GM12878 (cell line): ENCODE data around the gene AMOTL1. TPM values are rescaled to one million over a fixed set of nuclear protein-coding genes. Genes with fewer than 3 reads are reported as not detected.

ENCODE experiments used
- ATAC-seq: fragments of 200-7000 bp; cut with Tn5 transposase; 3 replicates; pipeline ENCODE4 v1.9.1; 2020; ENCODE audit warnings: mild to moderate bottlenecking, moderate library complexity
- BruUV-seq: library from RNA; stranded (reverse); fragments of 400-500 nt; replicated peaks from 2 replicates; lab custom pipeline; 2021; lab: Mats Ljungman, UMichigan
- CTCF ChIA-PET: fragments of 300-600 bp; sonication (Branson Sonifier 250); formaldehyde crosslinking; extraction: SDS; loops from one replicate; lab custom pipeline; 2021; ENCODE audit warnings: inconsistent platforms; lab: Yijun Ruan, JAX
- POLR2A ChIA-PET: fragments of 350-600 bp; formaldehyde crosslinking; extraction: SDS; loops from one replicate; lab custom pipeline; 2021; ENCODE audit warnings: inconsistent platforms; lab: Charles Lee
- RAD21 ChIA-PET: fragments of 300-600 bp; sonication (Branson Sonifier 250); formaldehyde crosslinking; loops from one replicate; lab custom pipeline; 2023; ENCODE audit warnings: antibody characterized with exemption; ENCODE audit not compliant: unreplicated experiment; lab: Charles Lee
- SMC1A ChIA-PET: fragments of 300-600 bp; sonication (Branson Sonifier 250); formaldehyde crosslinking; loops from one replicate; lab custom pipeline; 2023; ENCODE audit not compliant: unreplicated experiment, uncharacterized antibody; lab: Charles Lee
- DNase-seq: peaks from one replicate; pipeline ENCODE4 v3.0.0-alpha.2; 2011; ENCODE audit warnings: low read depth, low spot score
- FAIRE-seq: peaks from 3 replicates; lab custom pipeline; 2011; peaks lifted over from hg19 to GRCh38; lab: Jason Lieb, UNC
- H2AFZ ChIP-seq: 2 replicates; pipeline ENCODE4 v1.6.0; 2011; ENCODE audit warnings: low read depth, low read length, control low read depth; ENCODE audit not compliant: control insufficient read depth
- H3K27ac ChIP-seq: 2 replicates; pipeline ENCODE4 v1.5.1; 2011; ENCODE audit warnings: control low read depth; ENCODE audit not compliant: control insufficient read depth, insufficient read depth
- H3K27me3 ChIP-seq, 2 experiments: replicated peaks in 1 of 2; 2 replicates each; pipeline versions ENCODE4 v1.6.0 to v1.6.1; 2011; ENCODE audit warnings: low read length in 1 of 2; ENCODE audit not compliant: control insufficient read depth in 2 of 2, insufficient read depth in 2 of 2
- H3K36me3 ChIP-seq, 2 experiments: 2 replicates each; pipeline ENCODE4 v1.5.1; 2011; ENCODE audit warnings: low read length in 1 of 2; ENCODE audit not compliant: control insufficient read depth in 2 of 2, insufficient read depth in 2 of 2
- H3K4me1 ChIP-seq: 2 replicates; pipeline ENCODE4 v1.6.1; 2011; ENCODE audit warnings: mild to moderate bottlenecking, low read length, moderate library complexity, mixed read lengths; ENCODE audit not compliant: control insufficient read depth, insufficient read depth
- H3K4me2 ChIP-seq: 2 replicates; pipeline ENCODE4 v1.6.0; 2011; ENCODE audit warnings: control low read depth; ENCODE audit not compliant: control insufficient read depth, insufficient read depth
- H3K4me3 ChIP-seq: fragments of 200-600 bp; sonication (generic); 2 replicates; pipeline ENCODE4 v1.5.1; 2016
- H3K79me2 ChIP-seq: 2 replicates; pipeline ENCODE4 v1.6.0; 2011; ENCODE audit warnings: low read length; ENCODE audit not compliant: control insufficient read depth, insufficient read depth
- H3K9ac ChIP-seq: 2 replicates; pipeline ENCODE4 v1.8.0; 2011; ENCODE audit warnings: low read length, control low read depth, mixed read lengths; ENCODE audit not compliant: control insufficient read depth, insufficient read depth
- H3K9me3 ChIP-seq: replicated peaks from 3 replicates; pipeline ENCODE4 v1.5.1; 2011; ENCODE audit warnings: mild to moderate bottlenecking, low read length; ENCODE audit not compliant: control insufficient read depth, insufficient read depth
- H4K20me1 ChIP-seq: 2 replicates; pipeline ENCODE4 v1.6.0; 2011; ENCODE audit not compliant: control insufficient read depth, insufficient read depth
- BRCA1 ChIP-seq: IDR thresholded peaks from 2 replicates; pipeline ENCODE4 v1.6.1; 2011; ENCODE audit warnings: low read depth, low read length, improper control_type of control experiment
- FOS ChIP-seq: IDR thresholded peaks from 3 replicates; pipeline ENCODE4 v1.6.1; 2011; ENCODE audit warnings: borderline replicate concordance; ENCODE audit not compliant: insufficient read length; ENCODE audit errors: extremely low read depth
- KDM1A ChIP-seq: fragments of 200-600 bp; sonication (generic); IDR thresholded peaks from 2 replicates; pipeline ENCODE4 v1.6.1; 2016; ENCODE audit warnings: borderline replicate concordance
- LARP7 ChIP-seq: fragments of 450-650 bp; IDR thresholded peaks from 2 replicates; pipeline ENCODE4 v1.6.1; 2017; ENCODE audit warnings: mild to moderate bottlenecking
- WGBS: methylation state at CpG from one replicate; pipeline ENCODE4 v1.1.6; 2016; ENCODE audit warnings: low lambda C conversion rate; ENCODE audit not compliant: insufficient replicate concordance, insufficient coverage; ENCODE audit errors: missing lambda C conversion rate; 5-methylcytosine and 5-hydroxymethylcytosine counted together
- in situ Hi-C: fragments of 300-500 bp; cut with MboI; formaldehyde crosslinking; loops from 9 replicates; pipeline ENCODE4 v1.14.3; 2018; ENCODE audit warnings: mixed read lengths
- intact Hi-C: fragments of 100-400 bp; cut with micrococcal nuclease; formaldehyde crosslinking; loops from one replicate; pipeline ENCODE4 v1.14.2; 2022; ENCODE audit not compliant: unreplicated experiment
- polyA plus RNA-seq, 11 experiments: library from polyadenylated mRNA; depleted of rRNA in 4 of 11; unstranded in 6 of 11; stranded (reverse) in 5 of 11; fragments of >200 nt; fragmentation: Nextera tagmentation in 4 of 11; fragmentation: Illumina TruSeq in 1 of 11; extraction: Ambion mirVana in 4 of 11; extraction: Trizol in 1 of 11; gene quantifications; 1 replicate in 1 of 11; 2 replicates in 10 of 11; pipeline versions ENCODE4 v1.2.1 to v1.2.3, GENCODE V29; 2011 to 2016; ENCODE audit warnings: inconsistent platforms in 2 of 11, missing spikeins in 2 of 11, low read depth in 1 of 11
- total RNA-seq, 4 experiments: library from RNA; depleted of rRNA in 3 of 4; stranded (reverse); fragments of >200 nt in 3 of 4; fragmentation: Illumina TruSeq in 1 of 4; extraction: Trizol in 1 of 4; gene quantifications; 2 replicates each; pipeline versions ENCODE4 v1.2.1 to v1.2.3, GENCODE V29; 2013 to 2021

Gene AMOTL1
- total and polyA plus RNA-seq, 10 of the 15 experiments (the other 5 are each of a cell fraction or from before 2014, with no cell fraction given), result under 0.01 to 0.41 (median 0.01) TPM; not detected in 7

DNA sequence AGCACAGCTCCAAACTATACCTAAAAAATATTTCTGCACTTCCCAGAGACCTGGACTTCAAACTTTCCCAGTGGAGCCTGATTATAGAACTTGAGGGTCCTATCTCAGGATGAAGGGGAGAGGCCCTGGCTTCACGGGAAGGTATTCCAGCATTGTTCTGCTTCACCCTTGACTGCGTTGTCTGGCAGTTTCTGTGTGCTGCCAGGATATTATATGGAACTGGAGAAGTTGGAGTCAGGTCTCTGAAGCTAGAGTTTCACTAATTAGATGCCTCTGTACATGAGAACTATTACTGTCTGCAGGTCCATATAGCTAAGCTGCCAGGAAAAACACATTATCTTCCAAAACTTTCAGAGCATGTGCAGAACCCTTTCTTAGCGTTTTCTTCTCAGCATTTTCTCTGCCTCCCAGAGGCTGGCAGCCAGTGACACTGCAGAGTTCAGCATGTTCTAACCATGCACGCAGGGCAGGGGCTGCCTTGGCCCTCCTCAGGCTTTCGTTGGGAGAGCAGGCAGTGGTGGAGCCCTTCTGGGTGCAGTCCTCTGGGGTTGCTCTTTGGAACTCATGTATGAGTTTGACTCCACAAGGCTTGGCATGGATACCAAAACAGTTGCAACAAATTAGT lies 105.9 kb downstream of the AMOTL1 start:
- no peaks in the 10 kb centered on the region for H3K79me2 ChIP-seq
- no peak for FAIRE-seq
- BruUV-seq, result no TSS peak

DNA sequence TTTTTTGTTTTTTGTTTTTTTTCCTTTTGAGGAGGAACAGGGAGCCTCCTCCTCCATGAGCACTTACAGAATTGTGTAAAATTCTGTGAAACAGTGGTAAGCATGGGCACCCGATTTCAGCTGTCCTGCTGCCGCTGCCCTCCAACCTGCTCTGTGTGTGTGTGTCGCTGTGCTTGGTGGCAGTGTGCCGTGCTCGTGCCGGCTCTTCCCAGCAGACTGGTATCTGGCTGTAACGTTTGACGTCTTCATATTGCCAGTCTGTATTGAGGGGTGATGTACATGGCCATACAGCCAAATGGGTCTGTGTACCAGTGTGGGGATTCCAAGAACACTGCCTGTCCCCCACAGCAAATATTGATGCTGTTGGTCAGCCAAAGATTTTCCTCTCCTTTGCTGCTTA lies 108.1 kb downstream of the AMOTL1 start:
- no peak for ATAC-seq
- H4K20me1 ChIP-seq, result no peaks in the 10 kb centered on the region

More for the DNA sequence above, 105.9 kb downstream of the AMOTL1 start:
- ATAC-seq, result no peak
- SMC1A ChIA-PET, result interaction anchor here (0.7 to 1.3 kb wide), 3 partner anchors 10 to 63 kb away, joined by 3 read pairs; no protein-coding TSS in a partner anchor
- intact Hi-C loops, result no loop called here
- Histone ChIP-seq H3K36me3 (no peaks in the 10 kb centered on the region), H3K4me2 (no peak overlapping the region), H3K9ac (no peak overlapping the region), H3K9me3 (no peaks in the 10 kb centered on the region), H3K27me3 (no peaks in the 10 kb centered on the region), H3K4me1 (peaks cover 10% of the 10 kb centered on the region), H2AFZ (no peak overlapping the region), H4K20me1 (no peaks in the 10 kb centered on the region), H3K4me3 (no peak overlapping the region), H3K27ac (no peak overlapping the region)
- WGBS, result 19% methylated on average over 5 of the region's 5 CpGs
- CTCF ChIA-PET, result interaction anchor here (0.7 to 2.5 kb wide), 4 partner anchors 25 to 413 kb away, joined by 3 to 12 read pairs (median 4); no protein-coding TSS in a partner anchor
- RAD21 ChIA-PET, result interaction anchor here (0.7 kb wide), 1 partner anchor 124 kb away, joined by 3 read pairs; no protein-coding TSS in a partner anchor
- no peak for TF ChIP-seq BRCA1
- TF ChIP-seq KDM1A, result no peak
- no peak for TF ChIP-seq FOS
- DNase-seq, result no peak
- POLR2A ChIA-PET, result interaction anchor here (0.6 kb wide), 1 partner anchor 23 kb away, joined by 3 read pairs; no protein-coding TSS in a partner anchor
- in situ Hi-C loops, result no loop called here

More for the DNA sequence above, 108.1 kb downstream of the AMOTL1 start:
- Histone ChIP-seq H3K4me2 (no peak overlapping the region), H3K27me3 (no peaks in the 10 kb centered on the region; a peak in 1 of 4 replicates), H3K4me3 (no peak overlapping the region), H3K9me3 (no peaks in the 10 kb centered on the region), H3K4me1 (peaks cover 10% of the 10 kb centered on the region), H3K79me2 (no peaks in the 10 kb centered on the region), H3K36me3 (no peaks in the 10 kb centered on the region), H2AFZ (peak overlapping the region; percentile 29; the same call in 1 of the 2 replicates), H3K27ac (no peak overlapping the region), H3K9ac (no peak overlapping the region)
- ChIA-PET POLR2A (no interaction called here), SMC1A (interaction anchor here (0.7 to 1.0 kb wide), 3 partner anchors 10 to 91 kb away, joined by 3 to 4 read pairs (median 4); no protein-coding TSS in a partner anchor), CTCF (interaction anchor here (0.7 to 2.1 kb wide), 4 partner anchors 10 to 90 kb away, joined by 3 to 12 read pairs (median 6); no protein-coding TSS in a partner anchor), RAD21 (interaction anchor here (1.9 kb wide), 1 partner anchor 21 kb away, joined by 5 read pairs; no protein-coding TSS in a partner anchor)
- intact Hi-C loops (no loop called here), in situ Hi-C loops (no loop called here)
- DNase-seq (no peak), FAIRE-seq (no peak)
- no TSS peak for BruUV-seq
- WGBS, result 73% methylated on average over 8 of the region's 8 CpGs
- TF ChIP-seq KDM1A (no peak), LARP7 (0 out of 2 replicates have a peak, but pooled peaks have one; percentile 19)
